Parathyroid adenoma (tissue), 2 donors: ENCODE results near the gene TYMS.

Source experiments
- H2AFZ ChIP-seq: fragments of 300-600 bp; sonication (generic); one replicate; pipeline ENCODE4 v1.7.0; 2017; ENCODE audit warnings: antibody characterized with exemption, mild to moderate bottlenecking
- H3K27ac ChIP-seq: fragments of 300-600 bp; sonication (generic); one replicate; pipeline ENCODE4 v1.7.0; 2017
- H3K27me3 ChIP-seq: fragments of 300-600 bp; sonication (generic); one replicate; pipeline ENCODE4 v1.7.0; 2017; ENCODE audit warnings: low read length; ENCODE audit not compliant: control insufficient read depth, insufficient read depth
- H3K36me3 ChIP-seq: fragments of 300-600 bp; sonication (generic); one replicate; pipeline ENCODE4 v1.7.0; 2017; ENCODE audit warnings: low read length; ENCODE audit not compliant: control insufficient read depth, insufficient read depth
- H3K4me1 ChIP-seq: fragments of 300-600 bp; sonication (generic); one replicate; pipeline ENCODE4 v1.7.0; 2017; ENCODE audit warnings: control low read depth
- H3K4me2 ChIP-seq: fragments of 300-600 bp; sonication (generic); one replicate; pipeline ENCODE4 v1.7.0; 2017; ENCODE audit warnings: low read length
- H3K4me3 ChIP-seq: fragments of 300-600 bp; sonication (generic); one replicate; pipeline ENCODE4 v1.7.0; 2017; ENCODE audit warnings: low read depth, low read length
- H3K79me2 ChIP-seq: fragments of 300-600 bp; sonication (generic); one replicate; pipeline ENCODE4 v1.7.0; 2017; ENCODE audit warnings: control low read depth
- H3K9ac ChIP-seq: fragments of 300-600 bp; sonication (generic); one replicate; pipeline ENCODE4 v1.7.0; 2017; ENCODE audit warnings: mild to moderate bottlenecking
- H3K9me3 ChIP-seq: fragments of 300-600 bp; sonication (generic); one replicate; pipeline ENCODE4 v1.7.0; 2017; ENCODE audit warnings: low read length; ENCODE audit not compliant: control insufficient read depth
- CTCF ChIP-seq: fragments of 300-600 bp; sonication (generic); IDR thresholded peaks from one replicate; pipeline ENCODE4 v1.7.0; 2017; ENCODE audit warnings: antibody characterized with exemption, mild to moderate bottlenecking
- donor health status: primary hyperparathyroidism.

The TYMS gene

GRCh38 chr18:710418-711300 is 53.2 kb downstream of the TYMS start:
- Histone ChIP-seq H3K4me3 (peak overlapping the region; percentile 67), H2AFZ (peak overlapping the region; percentile 97), H3K36me3 (no peaks in the 10 kb centered on the region), H3K4me2 (peak overlapping the region; percentile 84), H3K9ac (no peak overlapping the region), H3K27me3 (no peaks in the 10 kb centered on the region), H3K27ac (no peak overlapping the region), H3K79me2 (peaks cover 15% of the 10 kb centered on the region), H3K4me1 (no peaks in the 10 kb centered on the region), H3K9me3 (no peaks in the 10 kb centered on the region)
- no peak for TF ChIP-seq CTCF

GRCh38 chr18:711310-711656 is 53.8 kb downstream of the TYMS start:
- no peak for TF ChIP-seq CTCF
- Histone ChIP-seq H3K79me2 (peaks cover 15% of the 10 kb centered on the region), H3K27me3 (no peaks in the 10 kb centered on the region), H3K4me1 (no peaks in the 10 kb centered on the region), H3K9me3 (no peaks in the 10 kb centered on the region), H3K27ac (peak overlapping the region; percentile 92), H3K9ac (peak overlapping the region; percentile 80), H2AFZ (peak overlapping the region; percentile 97), H3K36me3 (no peaks in the 10 kb centered on the region), H3K4me3 (peak overlapping the region; percentile 67), H3K4me2 (peak overlapping the region; percentile 84)

- H3K4me3 ChIP-seq, result peak overlapping the region; percentile 67
- H3K27ac ChIP-seq, result peak overlapping the region; percentile 92
- no peaks in the 10 kb centered on the region for H3K9me3 ChIP-seq
- peaks cover 15% of the 10 kb centered on the region for H3K79me2 ChIP-seq
- H3K36me3 ChIP-seq, result no peaks in the 10 kb centered on the region
- TF ChIP-seq CTCF, result no peak
- peak overlapping the region; percentile 97 for H2AFZ ChIP-seq
- H3K9ac ChIP-seq, result peak overlapping the region; percentile 80
- no peaks in the 10 kb centered on the region for H3K4me1 ChIP-seq
- H3K27me3 ChIP-seq, result no peaks in the 10 kb centered on the region
- peak overlapping the region; percentile 84 for H3K4me2 ChIP-seq
These were observed 54.4 kb downstream of the TYMS start for GRCh38 chr18:711657-712400.

GRCh38 chr18:712401-713134 is 55.1 kb downstream of the TYMS start, which contains the start of gene ENOSF1:
Gene ENOSF1, minus strand, starts transcription at chr18:712630. Its CDS starts 43 bp downstream, at chr18:712587.
- Histone ChIP-seq H3K27ac (peak within 1 kb of the TSS; percentile 92), H3K4me1 (no peaks in the 10 kb centered on the region), H3K36me3 (no peaks in the 10 kb centered on the region), H2AFZ (peak within 1 kb of the TSS; percentile 97), H3K79me2 (peaks cover 15% of the 10 kb centered on the region), H3K4me3 (peak within 1 kb of the TSS; percentile 67), H3K9ac (peak within 1 kb of the TSS; percentile 80), H3K4me2 (peak within 1 kb of the TSS; percentile 84), H3K27me3 (no peaks in the 10 kb centered on the region), H3K9me3 (no peaks in the 10 kb centered on the region)
- peak; percentile 71 for TF ChIP-seq CTCF
